ENCODE results near the gene GRSF1.

GRCh38 chr4:70838204-70838603 lies 1.5 kb downstream of the GRSF1 start:
- TF ChIP-seq CTCF (IDR thresholded peaks at IDR 0.05; ENCODE audit: low read depth, low read length, poor library complexity, severe bottlenecking) (no peak), EZH2phosphoT487 (IDR thresholded peaks at IDR 0.05; ENCODE audit: borderline replicate concordance, low read length) (no peak)
